ENCODE measurements around the gene DLL1. TPM values are rescaled to one million over a fixed set of nuclear protein-coding genes. Genes with fewer than 3 reads are reported as not detected.

Gene DLL1
- total and polyA plus RNA-seq, 2 donors from 2014 or later = 4.5 to 11.9 TPM

- H3K9ac ChIP-seq (ENCODE audit: low read length in 3 of 3) = no peak overlapping the region
- FAIRE-seq (no peak), DNase-seq (peak in 4 of 5 donors; percentile 52 to 72 (median 62))
- peaks cover 0 to 18% (median 0%) of the 10 kb centered on the region in 3 donors for H3K4me1 ChIP-seq (ENCODE audit: control insufficient read depth in 2 of 3, insufficient read depth in 2 of 3, low read depth in 1 of 3, low read length in 3 of 3)
- no peak overlapping the region for H3K4me3 ChIP-seq (ENCODE audit: low read length in 3 of 3)
- intact Hi-C loops (cut with DNase I) = no loop called here
- H3K36me3 ChIP-seq (ENCODE audit: control insufficient read depth in 2 of 3, insufficient read depth in 3 of 3, low read length in 3 of 3) = no peaks in the 10 kb centered on the region
- peaks cover 21% of the 10 kb centered on the region for H3K27me3 ChIP-seq (ENCODE audit: control insufficient read depth, insufficient read depth, low read length)
- H3K9me3 ChIP-seq (ENCODE audit: control insufficient read depth in 2 of 3, insufficient read depth in 1 of 3, low read length in 3 of 3) = no peaks in the 10 kb centered on the region
- TF ChIP-seq, protein P1, sequence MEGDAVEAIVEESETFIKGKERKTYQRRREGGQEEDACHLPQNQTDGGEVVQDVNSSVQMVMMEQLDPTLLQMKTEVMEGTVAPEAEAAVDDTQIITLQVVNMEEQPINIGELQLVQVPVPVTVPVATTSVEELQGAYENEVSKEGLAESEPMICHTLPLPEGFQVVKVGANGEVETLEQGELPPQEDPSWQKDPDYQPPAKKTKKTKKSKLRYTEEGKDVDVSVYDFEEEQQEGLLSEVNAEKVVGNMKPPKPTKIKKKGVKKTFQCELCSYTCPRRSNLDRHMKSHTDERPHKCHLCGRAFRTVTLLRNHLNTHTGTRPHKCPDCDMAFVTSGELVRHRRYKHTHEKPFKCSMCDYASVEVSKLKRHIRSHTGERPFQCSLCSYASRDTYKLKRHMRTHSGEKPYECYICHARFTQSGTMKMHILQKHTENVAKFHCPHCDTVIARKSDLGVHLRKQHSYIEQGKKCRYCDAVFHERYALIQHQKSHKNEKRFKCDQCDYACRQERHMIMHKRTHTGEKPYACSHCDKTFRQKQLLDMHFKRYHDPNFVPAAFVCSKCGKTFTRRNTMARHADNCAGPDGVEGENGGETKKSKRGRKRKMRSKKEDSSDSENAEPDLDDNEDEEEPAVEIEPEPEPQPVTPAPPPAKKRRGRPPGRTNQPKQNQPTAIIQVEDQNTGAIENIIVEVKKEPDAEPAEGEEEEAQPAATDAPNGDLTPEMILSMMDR (IDR thresholded peaks at IDR 0.05; ENCODE audit: borderline replicate concordance, extremely low read depth, insufficient read depth) = no peak
- H3K27ac ChIP-seq (ENCODE audit: low read depth in 2 of 2, low read length in 2 of 2) = no peak overlapping the region
These were observed 6.1 kb upstream of the DLL1 start for GRCh38 chr6:170296746-170297575.

DNA sequence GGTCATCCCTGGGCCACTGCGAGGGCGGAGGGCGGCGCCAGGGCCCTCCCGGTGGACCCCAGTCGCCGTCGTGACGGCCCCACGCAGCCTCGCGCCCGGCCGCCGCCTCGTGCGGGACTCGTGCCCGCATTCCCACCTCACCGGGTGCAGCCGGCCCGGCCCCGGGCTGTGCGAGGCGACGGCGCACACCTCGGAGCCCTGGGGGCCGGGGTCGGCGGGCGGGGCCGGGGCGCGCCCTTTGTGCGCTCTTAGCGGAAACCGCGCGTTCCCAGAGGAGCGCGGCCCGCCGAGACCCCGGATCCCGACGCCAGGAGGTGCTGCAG is 5.5 kb upstream of the DLL1 start:
- Histone ChIP-seq H3K9me3 (ENCODE audit: control insufficient read depth in 2 of 3, insufficient read depth in 1 of 3, low read length in 3 of 3) (no peaks in the 10 kb centered on the region), H3K4me1 (ENCODE audit: control insufficient read depth in 2 of 3, insufficient read depth in 2 of 3, low read depth in 1 of 3, low read length in 3 of 3) (peaks cover 0 to 18% (median 0%) of the 10 kb centered on the region in 3 donors), H3K27ac (ENCODE audit: low read depth in 2 of 2, low read length in 2 of 2) (no peak overlapping the region), H3K4me3 (ENCODE audit: low read length in 3 of 3) (no peak overlapping the region), H3K27me3 (ENCODE audit: control insufficient read depth, insufficient read depth, low read length) (peaks cover 21% of the 10 kb centered on the region), H3K9ac (ENCODE audit: low read length in 3 of 3) (no peak overlapping the region), H3K36me3 (ENCODE audit: control insufficient read depth in 2 of 3, insufficient read depth in 3 of 3, low read length in 3 of 3) (no peaks in the 10 kb centered on the region)
- intact Hi-C loops (cut with DNase I) = no loop called here
- FAIRE-seq (no peak), DNase-seq (no peak)
- TF ChIP-seq, protein P1 (IDR thresholded peaks at IDR 0.05; ENCODE audit: borderline replicate concordance, extremely low read depth, insufficient read depth) = no peak

DNA sequence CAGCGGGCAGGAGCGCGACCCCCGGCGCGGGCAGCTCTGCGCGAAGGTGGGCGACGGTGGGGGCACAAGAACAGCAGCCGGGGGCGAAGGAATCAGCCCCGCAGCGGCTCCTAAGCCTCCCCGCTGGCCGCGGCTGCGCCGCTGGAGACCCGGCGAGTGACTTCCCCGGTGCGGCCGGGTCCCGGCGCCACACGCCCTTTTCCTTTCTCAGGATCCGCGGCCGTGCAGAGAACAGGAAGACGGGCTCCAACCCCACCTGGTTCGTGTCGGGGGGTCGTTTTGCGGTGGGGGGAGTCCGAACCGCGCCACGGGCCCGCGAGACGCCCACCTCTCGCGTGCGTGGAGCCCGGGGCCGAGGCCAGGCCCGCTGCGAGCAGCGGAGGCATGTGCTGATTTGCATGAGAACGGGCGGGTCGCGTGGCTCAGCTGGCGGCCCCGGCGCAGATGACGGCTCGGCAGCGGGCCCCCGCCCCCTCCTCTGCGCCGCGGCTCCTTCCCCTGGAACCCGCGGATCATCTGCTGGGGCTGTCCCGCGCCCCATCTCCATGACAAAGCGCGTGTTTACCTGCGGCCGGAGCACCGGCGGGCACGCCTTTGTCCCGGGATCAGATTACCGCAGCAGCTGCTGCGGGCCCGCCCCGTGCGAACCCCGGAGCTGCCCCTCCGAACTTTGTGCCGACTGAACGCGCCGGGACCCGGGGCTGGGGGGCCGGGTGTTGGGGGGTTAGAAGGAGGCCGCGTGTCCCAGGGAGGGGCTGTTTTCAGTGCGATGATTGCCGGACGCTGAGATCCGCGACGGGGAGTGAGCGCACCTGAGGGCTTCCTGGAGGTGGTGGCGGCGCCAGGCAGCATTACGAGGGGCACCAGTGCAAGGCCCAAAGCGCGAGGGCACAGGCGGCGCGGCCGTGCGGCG is 4.9 kb upstream of the DLL1 start:
- Histone ChIP-seq H3K27me3 (ENCODE audit: control insufficient read depth, insufficient read depth, low read length) (peaks cover 21% of the 10 kb centered on the region), H3K9me3 (ENCODE audit: control insufficient read depth in 2 of 3, insufficient read depth in 1 of 3, low read length in 3 of 3) (no peaks in the 10 kb centered on the region), H3K9ac (ENCODE audit: low read length in 3 of 3) (no peak overlapping the region), H3K27ac (ENCODE audit: low read depth in 2 of 2, low read length in 2 of 2) (no peak overlapping the region), H3K36me3 (ENCODE audit: control insufficient read depth in 2 of 3, insufficient read depth in 3 of 3, low read length in 3 of 3) (no peaks in the 10 kb centered on the region), H3K4me1 (ENCODE audit: control insufficient read depth in 2 of 3, insufficient read depth in 2 of 3, low read depth in 1 of 3, low read length in 3 of 3) (peaks cover 0 to 18% (median 0%) of the 10 kb centered on the region in 3 donors), H3K4me3 (ENCODE audit: low read length in 3 of 3) (peak overlapping the region in 1 of 3 donors; percentile 47)
- DNase-seq (peak; percentile 66 to 82 (median 72)), FAIRE-seq (no peak)
- intact Hi-C loops (cut with DNase I) = no loop called here
- TF ChIP-seq, protein P1 (IDR thresholded peaks at IDR 0.05; ENCODE audit: borderline replicate concordance, extremely low read depth, insufficient read depth) = no peak
